Lower leg skin (tissue), 3 donors: ENCODE results near the gene RNF224.

Experiments
- CTCF ChIP-seq, 3 donors: fragments of 450-650 bp; IDR thresholded peaks; one replicate each; pipeline ENCODE4 v1.5.1; 2016; ENCODE audit warnings: antibody characterized with exemption in 3 of 3, mild to moderate bottlenecking in 3 of 3, moderate library complexity in 2 of 3
- POLR2A ChIP-seq, 2 donors: fragments of 450-650 bp; IDR thresholded peaks; one replicate each; pipeline ENCODE4 v1.6.1; 2016 to 2017; ENCODE audit warnings: antibody characterized with exemption in 2 of 2, mild to moderate bottlenecking in 1 of 2, moderate library complexity in 1 of 2

- no peak for TF ChIP-seq CTCF (IDR thresholded peaks at IDR 0.05)
- no peak for TF ChIP-seq POLR2A (IDR thresholded peaks at IDR 0.05)
Measured at GRCh38 chr9:137230705-137231371, 3.5 kb downstream of the RNF224 start, which contains the start of gene SLC34A3.
